Effector memory CD8-positive, alpha-beta T cell (primary cell): ENCODE results near the gene NT5DC4.

Source experiments
- ATAC-seq: fragments of 150-1000 bp; cut with Tn5 transposase; replicated peaks from 2 replicates; pipeline ENCODE4 v1.10.0; 2021; ENCODE audit warnings: mild to moderate bottlenecking, moderate library complexity
- DNase-seq, 3 experiments: peaks; one replicate each; pipeline ENCODE4 v3.0.0; 2021
- H3K27ac Mint-ChIP-seq, 2 donors: one replicate each; pipeline ENCODE4 v1.8.0; 2022; ENCODE audit warnings: mild to moderate bottlenecking in 2 of 2, mixed read lengths in 2 of 2, moderate library complexity in 2 of 2
- H3K27me3 Mint-ChIP-seq, 2 donors: one replicate each; pipeline ENCODE4 v1.8.0; 2022; ENCODE audit warnings: mixed read lengths in 2 of 2
- H3K36me3 Mint-ChIP-seq: one replicate; pipeline ENCODE4 v1.8.0; 2022; ENCODE audit warnings: mild to moderate bottlenecking, moderate library complexity, mixed read lengths; ENCODE audit not compliant: insufficient read depth
- H3K4me1 Mint-ChIP-seq, 2 donors: one replicate each; pipeline ENCODE4 v1.8.0; 2022; ENCODE audit warnings: low read depth in 2 of 2, mixed read lengths in 2 of 2
- H3K4me3 Mint-ChIP-seq, 2 donors: one replicate each; pipeline ENCODE4 v1.8.0; 2022; ENCODE audit warnings: mild to moderate bottlenecking in 2 of 2, mixed read lengths in 2 of 2, moderate library complexity in 2 of 2
- H3K9me3 Mint-ChIP-seq, 2 donors: one replicate each; pipeline ENCODE4 v1.8.0; 2022; ENCODE audit warnings: mixed read lengths in 2 of 2

The NT5DC4 gene

DNA sequence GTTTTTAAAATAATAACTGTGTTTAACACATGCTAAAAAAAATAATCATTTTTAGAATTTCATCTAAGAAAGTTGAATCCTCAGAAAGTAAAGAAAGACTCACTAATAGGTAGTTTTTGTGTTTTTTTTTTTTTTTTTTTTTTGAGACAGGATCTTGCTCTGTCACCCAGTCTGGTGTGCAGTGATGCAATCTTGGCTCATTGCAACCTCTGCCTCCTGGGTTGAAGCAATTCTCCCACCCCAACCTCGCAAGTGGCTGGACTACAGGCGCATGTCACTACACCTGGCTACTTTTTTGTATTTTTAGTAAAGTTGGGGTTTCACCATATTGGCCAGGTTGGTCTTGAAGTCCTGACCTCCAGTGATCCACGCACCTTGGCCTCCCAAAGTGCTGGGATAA lies 36.4 kb downstream of the NT5DC4 start:
- no peak overlapping the region for H3K27ac Mint-ChIP-seq
- DNase-seq: no peak
- no peak for ATAC-seq
- no peaks in the 10 kb centered on the region for H3K9me3 Mint-ChIP-seq
- no peaks in the 10 kb centered on the region for H3K36me3 Mint-ChIP-seq
- peaks cover 3 to 12% of the 10 kb centered on the region in 2 donors for H3K4me1 Mint-ChIP-seq
- no peak overlapping the region for H3K4me3 Mint-ChIP-seq
- no peaks in the 10 kb centered on the region for H3K27me3 Mint-ChIP-seq

DNA sequence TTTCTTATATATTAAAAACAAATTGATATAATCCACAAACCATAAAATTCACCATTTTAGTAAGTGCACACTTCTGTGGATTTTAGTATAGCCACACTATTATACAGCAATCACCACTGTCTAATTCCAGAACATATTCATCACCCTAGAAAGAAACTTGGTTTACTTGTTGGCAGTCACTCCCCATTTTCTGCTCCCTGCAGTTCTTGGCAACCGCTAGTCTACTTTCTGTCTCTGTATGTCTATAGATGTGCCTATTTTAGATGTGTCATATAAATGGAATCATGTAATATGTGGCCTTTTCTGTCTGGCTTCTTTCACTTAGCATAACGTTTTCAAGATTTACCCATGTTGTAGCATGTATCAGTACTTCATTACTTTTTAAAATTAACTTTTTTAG lies 37.9 kb downstream of the NT5DC4 start:
- H3K36me3 Mint-ChIP-seq: no peaks in the 10 kb centered on the region
- no peak overlapping the region for H3K4me3 Mint-ChIP-seq
- H3K27ac Mint-ChIP-seq: no peak overlapping the region
- H3K27me3 Mint-ChIP-seq: no peaks in the 10 kb centered on the region
- ATAC-seq (no peak), DNase-seq (no peak)
- H3K4me1 Mint-ChIP-seq: peaks cover 3 to 12% of the 10 kb centered on the region in 2 donors
- H3K9me3 Mint-ChIP-seq: no peaks in the 10 kb centered on the region

DNA sequence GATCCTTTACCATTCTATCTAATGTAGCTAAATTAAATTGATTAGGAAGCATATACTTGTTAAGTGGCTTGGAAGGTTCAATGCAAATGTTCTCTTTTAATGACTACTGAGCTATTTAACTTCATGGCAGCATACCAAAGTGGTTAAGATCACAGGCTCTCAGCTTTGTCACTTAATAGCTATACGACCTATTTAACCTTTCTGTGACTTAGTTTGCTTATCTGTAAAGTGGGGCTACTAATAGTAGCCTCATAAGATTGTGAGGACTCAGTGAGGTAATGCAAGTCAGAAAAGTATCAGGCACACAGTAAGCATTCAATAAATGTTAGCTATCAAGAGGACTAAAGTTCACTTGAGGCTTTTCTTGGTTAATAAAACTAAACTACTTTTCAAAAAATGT lies 39.3 kb downstream of the NT5DC4 start:
- H3K36me3 Mint-ChIP-seq: no peaks in the 10 kb centered on the region
- no peak overlapping the region for H3K4me3 Mint-ChIP-seq

GRCh38 chr2:112762276-112762675 lies 41.5 kb downstream of the NT5DC4 start:
- H3K27ac Mint-ChIP-seq: no peak overlapping the region
- no peak for DNase-seq
- H3K36me3 Mint-ChIP-seq: no peaks in the 10 kb centered on the region
- ATAC-seq: no peak
- H3K4me3 Mint-ChIP-seq: no peak overlapping the region
- peaks cover 14 to 15% of the 10 kb centered on the region in 2 donors for H3K4me1 Mint-ChIP-seq
- H3K27me3 Mint-ChIP-seq: no peaks in the 10 kb centered on the region
- no peaks in the 10 kb centered on the region for H3K9me3 Mint-ChIP-seq

More for the DNA sequence above, 39.3 kb downstream of the NT5DC4 start:
- peaks cover 12 to 13% of the 10 kb centered on the region in 2 donors for H3K4me1 Mint-ChIP-seq
- no peaks in the 10 kb centered on the region for H3K27me3 Mint-ChIP-seq
- no peak overlapping the region for H3K27ac Mint-ChIP-seq
- no peak for ATAC-seq
- no peaks in the 10 kb centered on the region for H3K9me3 Mint-ChIP-seq
- DNase-seq: no peak

GRCh38 chr2:112764071-112765044 lies 43.5 kb downstream of the NT5DC4 start, which contains the start of gene CKAP2L:
Gene CKAP2L (minus strand): TSS chr2:112764609. CDS start chr2:112764598, 11 bp downstream.
- H3K9me3 Mint-ChIP-seq: no peaks in the 10 kb centered on the region
- H3K27me3 Mint-ChIP-seq: no peaks in the 10 kb centered on the region
- DNase-seq (peak; percentile 93 to 95 (median 94)), ATAC-seq (peak; percentile 97)
- no peaks in the 10 kb centered on the region for H3K36me3 Mint-ChIP-seq
- H3K4me3 Mint-ChIP-seq: peak within 1 kb of the TSS; percentile 94 to 99
- H3K4me1 Mint-ChIP-seq: peaks cover 21 to 31% of the 10 kb centered on the region in 2 donors
- peak within 1 kb of the TSS; percentile 85 to 91 for H3K27ac Mint-ChIP-seq

DNA sequence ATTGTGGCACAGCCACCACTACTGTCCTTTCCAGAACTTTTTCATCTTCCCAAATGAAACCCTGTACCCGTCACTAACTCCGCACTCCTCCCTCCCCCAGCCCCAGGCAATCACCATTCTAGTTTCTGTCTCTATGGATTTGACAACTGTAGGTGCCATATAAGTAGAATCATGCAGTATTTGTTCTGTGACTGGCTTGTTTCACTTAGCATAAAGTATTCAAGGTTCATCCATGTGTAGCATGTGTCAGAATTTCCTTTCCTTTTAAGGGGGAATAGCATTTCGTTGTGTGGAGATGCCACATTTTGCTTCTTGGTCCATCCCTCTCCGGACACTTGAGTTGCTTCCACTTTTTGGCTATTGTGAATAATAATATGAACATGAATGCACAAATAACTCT lies 44.4 kb downstream of the NT5DC4 start:
- no peak for DNase-seq
- Mint-ChIP-seq H3K9me3 (no peaks in the 10 kb centered on the region), H3K27me3 (no peaks in the 10 kb centered on the region), H3K27ac (no peak overlapping the region), H3K36me3 (no peaks in the 10 kb centered on the region), H3K4me1 (peaks cover 21 to 31% of the 10 kb centered on the region in 2 donors), H3K4me3 (peak overlapping the region; percentile 94 to 99)
- ATAC-seq: no peak

DNA sequence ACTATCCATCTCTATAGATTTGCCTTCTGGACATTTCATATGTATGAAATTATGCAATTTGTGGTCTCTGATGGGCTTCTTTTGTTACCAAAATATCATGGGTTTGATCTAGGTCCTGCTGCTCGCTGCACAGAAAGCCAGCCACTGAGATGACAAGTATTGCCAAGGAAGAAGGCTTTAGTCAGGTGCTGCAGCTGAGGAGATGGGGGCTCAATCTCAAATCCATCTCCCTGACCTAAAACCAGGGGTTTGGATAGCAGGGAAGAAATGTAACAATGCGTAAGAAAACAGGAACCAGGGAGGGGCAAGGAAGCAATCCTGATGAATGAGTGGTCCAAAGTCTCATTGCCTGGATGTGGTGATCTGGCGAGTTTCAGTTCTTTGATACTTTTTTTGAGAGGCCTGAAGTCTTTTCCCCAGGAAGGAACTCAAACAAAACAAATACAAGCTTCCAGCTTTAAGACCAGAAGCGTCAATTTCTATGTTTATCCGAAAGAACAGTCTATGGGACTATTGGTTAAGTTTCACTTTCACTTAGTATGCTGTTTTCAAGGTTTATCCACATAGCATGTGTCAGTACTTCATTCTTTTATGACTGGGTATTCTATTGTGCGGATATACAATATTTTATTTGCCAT lies 47.0 kb downstream of the NT5DC4 start:
- no peaks in the 10 kb centered on the region for H3K36me3 Mint-ChIP-seq
- H3K9me3 Mint-ChIP-seq: no peaks in the 10 kb centered on the region
- no peak for ATAC-seq
- DNase-seq: no peak
- H3K27me3 Mint-ChIP-seq: no peaks in the 10 kb centered on the region
- peak overlapping the region in 1 of 2 donors; percentile 95 for H3K27ac Mint-ChIP-seq
- peak overlapping the region; percentile 37 to 75 for H3K4me3 Mint-ChIP-seq
- peaks cover 21 to 31% of the 10 kb centered on the region in 2 donors for H3K4me1 Mint-ChIP-seq

DNA sequence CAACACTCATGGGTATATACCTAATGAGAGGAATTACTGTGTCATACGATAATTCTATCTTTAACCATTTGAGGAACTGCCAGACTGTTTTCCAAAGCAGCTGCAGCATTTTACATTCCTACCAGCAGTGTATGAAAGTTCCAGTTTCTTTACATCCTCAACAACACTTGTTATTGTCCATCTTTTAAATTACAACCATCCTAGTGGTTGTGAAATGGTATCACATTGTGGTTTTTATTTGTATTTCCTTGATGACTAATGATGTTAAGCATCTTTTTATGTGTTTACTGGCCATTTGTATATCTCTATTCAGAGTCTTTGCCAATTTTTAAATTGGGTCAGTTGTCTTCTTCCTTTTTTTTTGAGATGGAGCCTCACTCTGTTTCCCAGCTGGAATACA lies 47.6 kb downstream of the NT5DC4 start:
- H3K4me3 Mint-ChIP-seq: peak overlapping the region; percentile 37 to 75
- peak overlapping the region in 1 of 2 donors; percentile 95 for H3K27ac Mint-ChIP-seq
- no peaks in the 10 kb centered on the region for H3K36me3 Mint-ChIP-seq
- H3K27me3 Mint-ChIP-seq: no peaks in the 10 kb centered on the region
- ATAC-seq (no peak), DNase-seq (no peak)
- H3K4me1 Mint-ChIP-seq: peaks cover 21 to 31% of the 10 kb centered on the region in 2 donors
- H3K9me3 Mint-ChIP-seq: no peaks in the 10 kb centered on the region

GRCh38 chr2:112772322-112772721 lies 51.5 kb downstream of the NT5DC4 start:
- DNase-seq (no peak), ATAC-seq (no peak)
- peaks cover 3% of the 10 kb centered on the region for H3K36me3 Mint-ChIP-seq
- no peak overlapping the region for H3K4me3 Mint-ChIP-seq
- H3K27ac Mint-ChIP-seq: no peak overlapping the region
- H3K4me1 Mint-ChIP-seq: peaks cover 14 to 22% of the 10 kb centered on the region in 2 donors
- no peaks in the 10 kb centered on the region for H3K27me3 Mint-ChIP-seq
- no peaks in the 10 kb centered on the region for H3K9me3 Mint-ChIP-seq

GRCh38 chr2:112772911-112773475 lies 52.2 kb downstream of the NT5DC4 start:
- no peaks in the 10 kb centered on the region for H3K9me3 Mint-ChIP-seq
- peaks cover 17 to 22% of the 10 kb centered on the region in 2 donors for H3K4me1 Mint-ChIP-seq
- ATAC-seq (no peak), DNase-seq (no peak)
- no peak overlapping the region for H3K27ac Mint-ChIP-seq
- H3K4me3 Mint-ChIP-seq: no peak overlapping the region
- H3K36me3 Mint-ChIP-seq: peaks cover 4% of the 10 kb centered on the region
- no peaks in the 10 kb centered on the region for H3K27me3 Mint-ChIP-seq

DNA sequence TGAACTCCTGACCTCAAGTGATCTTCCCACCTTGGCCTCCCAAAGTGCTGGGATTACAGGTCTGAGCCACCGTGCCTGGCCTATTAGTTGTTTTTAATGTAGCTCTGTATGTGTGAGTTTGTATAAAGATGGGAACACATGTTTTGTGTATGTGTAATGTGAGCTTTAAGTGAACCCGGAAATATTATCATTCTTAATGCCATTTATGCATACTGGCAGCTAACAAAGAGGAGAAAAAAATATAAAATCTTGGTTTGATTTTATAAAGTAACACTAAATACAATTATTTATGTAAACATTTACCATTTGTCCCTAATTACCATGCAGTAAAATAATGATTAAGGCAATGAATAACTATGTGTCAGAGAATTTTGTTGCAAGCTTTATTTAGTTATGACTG lies 52.7 kb downstream of the NT5DC4 start:
- Mint-ChIP-seq H3K4me1 (peaks cover 17 to 19% of the 10 kb centered on the region in 2 donors), H3K9me3 (no peaks in the 10 kb centered on the region), H3K4me3 (no peak overlapping the region), H3K27ac (no peak overlapping the region), H3K27me3 (no peaks in the 10 kb centered on the region), H3K36me3 (peaks cover 4% of the 10 kb centered on the region)
- DNase-seq (no peak), ATAC-seq (no peak)

DNA sequence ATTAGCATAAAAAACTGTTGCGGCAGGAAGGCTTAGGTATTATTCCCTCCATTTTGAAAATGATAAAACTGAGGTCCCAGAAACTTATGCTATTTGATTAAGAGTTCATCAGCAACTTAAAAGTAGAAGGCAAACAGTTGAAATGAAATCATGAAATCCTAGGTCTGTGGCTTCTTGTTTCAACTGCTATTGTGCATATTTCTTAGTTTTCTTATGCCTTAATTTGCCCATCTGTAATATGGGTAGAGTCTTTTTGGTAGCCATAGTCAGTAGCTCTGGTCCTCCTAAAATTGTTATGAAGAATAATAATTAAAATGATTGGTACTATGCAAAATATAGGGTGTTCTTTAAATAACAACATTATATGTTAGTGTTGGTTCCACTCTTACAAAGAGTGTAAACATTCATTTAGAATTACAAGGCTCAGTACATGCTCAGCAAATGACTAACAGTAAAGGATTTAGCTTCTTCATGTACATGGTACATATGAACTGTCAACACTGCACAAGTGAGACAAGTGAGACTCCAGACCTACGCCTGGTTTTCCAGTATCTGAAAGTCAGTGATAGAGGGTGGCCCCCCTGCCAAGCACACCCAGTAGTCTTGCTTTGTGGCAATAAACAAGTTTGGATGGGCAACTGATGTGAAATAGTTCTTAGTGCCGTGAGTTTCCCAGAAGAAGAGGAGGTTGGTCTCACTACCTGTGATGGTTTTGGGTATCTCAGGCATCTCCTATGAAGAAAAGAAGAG lies 53.9 kb downstream of the NT5DC4 start:
- no peak for DNase-seq
- Mint-ChIP-seq H3K27ac (no peak overlapping the region), H3K4me3 (no peak overlapping the region), H3K27me3 (no peaks in the 10 kb centered on the region), H3K36me3 (peaks cover 4% of the 10 kb centered on the region), H3K9me3 (no peaks in the 10 kb centered on the region), H3K4me1 (peaks cover 13% of the 10 kb centered on the region in 2 donors)
- ATAC-seq: no peak

GRCh38 chr2:112776113-112776512 lies 55.3 kb downstream of the NT5DC4 start:
- peaks cover 4% of the 10 kb centered on the region for H3K36me3 Mint-ChIP-seq
- no peaks in the 10 kb centered on the region for H3K9me3 Mint-ChIP-seq
- H3K27ac Mint-ChIP-seq: peak overlapping the region; percentile 3
- no peaks in the 10 kb centered on the region for H3K27me3 Mint-ChIP-seq
- no peak for ATAC-seq
- H3K4me1 Mint-ChIP-seq: peaks cover 13% of the 10 kb centered on the region in 2 donors
- H3K4me3 Mint-ChIP-seq: no peak overlapping the region
- no peak for DNase-seq
